GM18858 (cell line): Measurements from ENCODE around the gene INPP1.

ENCODE experiments used
- ATAC-seq: cut with Tn5 transposase; IDR thresholded peaks from one replicate; pipeline ENCODE4 v1.9.1; 2021; ENCODE audit not compliant: unreplicated experiment

INPP1 gene

GRCh38 chr2:190360561-190360960 lies 17.2 kb downstream of the INPP1 start:
- no peak for ATAC-seq

DNA sequence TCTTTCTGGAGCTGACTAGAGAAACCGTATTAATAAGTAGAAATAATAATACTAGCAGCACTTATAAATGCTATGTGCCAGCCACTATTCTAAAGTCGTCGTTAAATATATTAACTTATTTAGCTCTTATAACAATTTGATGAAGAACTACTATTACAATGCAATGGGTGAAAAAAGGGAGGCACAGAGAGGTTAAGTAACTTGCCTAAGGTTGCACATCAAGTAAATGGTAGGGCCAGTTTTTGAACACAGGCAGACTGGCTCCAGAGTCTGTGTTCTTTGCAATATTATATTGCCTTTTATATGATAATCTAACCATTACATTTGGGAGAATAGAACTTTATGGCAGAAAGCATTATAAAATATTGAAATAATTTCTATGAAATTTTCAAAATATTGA lies 17.6 kb downstream of the INPP1 start:
- no peak for ATAC-seq

- no peak for ATAC-seq
Measured at GRCh38 chr2:190361572-190361971, 18.2 kb downstream of the INPP1 start.

GRCh38 chr2:190362894-190363293 lies 19.5 kb downstream of the INPP1 start:
- no peak for ATAC-seq

DNA sequence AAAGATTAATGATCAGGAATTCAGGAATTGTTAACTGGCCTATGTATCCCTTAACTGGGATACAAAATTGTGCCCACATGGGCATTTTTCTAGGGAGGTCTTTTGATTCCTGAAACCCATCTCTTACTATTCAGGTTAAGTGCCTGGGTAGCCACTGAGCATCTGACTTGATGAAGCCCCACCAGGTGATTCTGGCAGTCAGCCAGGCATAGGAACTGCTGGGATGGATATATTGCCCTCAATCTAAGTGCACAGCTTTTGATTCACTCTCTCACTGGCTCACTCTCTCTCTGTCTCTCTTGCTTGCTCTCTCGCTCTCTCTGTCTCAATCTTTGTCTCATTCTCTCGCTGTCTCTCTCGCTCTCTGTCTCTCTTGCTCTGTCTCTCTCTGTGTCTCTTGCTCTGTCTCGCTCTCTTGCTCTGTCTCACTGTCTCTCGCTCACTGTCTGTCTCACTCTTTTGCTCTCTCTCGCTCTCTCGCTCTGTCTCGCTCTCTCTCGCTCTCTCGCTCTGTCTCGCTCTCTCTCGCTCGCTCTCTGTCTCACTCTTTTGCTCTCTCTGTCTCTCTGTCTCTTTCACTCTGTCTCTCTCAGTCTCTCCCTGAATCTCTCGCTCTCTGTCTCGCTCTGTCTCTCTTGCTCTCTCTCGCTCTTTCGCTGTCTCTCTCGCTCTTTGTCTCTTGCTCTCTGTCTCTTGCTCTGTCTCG lies 22.3 kb downstream of the INPP1 start:
- ATAC-seq = no peak

DNA sequence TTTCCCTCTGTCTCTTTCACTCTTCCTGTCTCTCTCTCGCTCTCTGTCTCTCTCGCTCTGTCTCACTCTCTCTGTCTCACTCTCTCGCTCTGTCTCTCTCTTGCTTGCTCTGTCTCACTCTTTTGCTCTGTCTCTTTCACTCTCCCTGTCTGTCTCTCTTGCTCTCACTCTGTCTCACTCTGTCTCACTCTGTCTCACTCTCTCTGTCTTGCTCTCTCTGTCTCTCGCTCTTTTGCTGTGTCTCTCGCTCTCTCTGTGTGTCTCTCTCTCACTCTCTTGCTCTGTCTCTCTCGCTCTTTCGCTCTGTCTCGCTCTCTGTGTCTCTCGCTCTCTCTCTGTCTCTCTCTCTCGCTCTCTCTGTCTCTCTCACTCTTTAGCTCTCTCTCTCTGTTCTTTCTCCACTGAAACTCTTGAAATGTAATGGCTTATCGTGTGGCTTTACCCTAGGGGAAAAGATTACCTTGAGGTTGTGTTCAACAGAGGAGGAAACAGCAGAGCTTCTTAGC lies 22.9 kb downstream of the INPP1 start:
- no peak for ATAC-seq

DNA sequence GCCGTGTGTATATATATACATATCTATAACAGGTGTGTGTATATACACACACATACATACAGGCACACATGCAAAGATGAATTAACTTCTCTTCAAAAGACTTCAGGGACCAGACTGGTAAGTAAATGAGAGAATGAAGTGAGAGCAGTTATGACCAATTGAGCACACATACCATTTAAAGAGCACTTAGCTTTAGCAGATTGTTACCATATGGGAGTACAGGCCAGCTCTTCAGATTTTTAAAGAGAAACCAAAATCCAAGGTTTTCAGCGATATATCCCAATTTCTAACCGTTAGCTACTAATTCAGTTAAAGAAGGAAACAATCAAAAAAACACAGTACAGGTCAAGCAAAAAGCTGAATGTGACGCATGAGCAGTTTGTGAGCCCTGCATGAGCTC lies 23.7 kb downstream of the INPP1 start:
- no peak for ATAC-seq

DNA sequence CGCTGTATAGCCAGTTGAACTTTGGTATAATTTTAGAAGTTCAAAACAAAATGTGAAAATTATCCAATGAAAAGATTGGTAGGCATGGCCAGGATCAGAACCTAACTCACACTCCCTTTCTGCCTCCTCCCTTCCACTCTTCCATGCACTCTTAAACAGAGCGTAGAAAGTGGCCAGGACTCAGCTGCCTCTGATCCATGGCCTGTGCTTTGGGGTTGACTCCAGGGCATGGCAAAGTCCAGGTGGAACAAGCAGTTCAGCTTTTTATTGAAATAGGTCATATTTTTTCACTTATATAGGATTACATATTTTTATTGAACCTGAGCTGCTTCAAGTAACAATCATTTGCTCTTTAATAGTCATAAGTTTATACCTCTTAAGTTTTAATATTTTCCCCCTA lies 26.2 kb downstream of the INPP1 start:
- no peak for ATAC-seq

DNA sequence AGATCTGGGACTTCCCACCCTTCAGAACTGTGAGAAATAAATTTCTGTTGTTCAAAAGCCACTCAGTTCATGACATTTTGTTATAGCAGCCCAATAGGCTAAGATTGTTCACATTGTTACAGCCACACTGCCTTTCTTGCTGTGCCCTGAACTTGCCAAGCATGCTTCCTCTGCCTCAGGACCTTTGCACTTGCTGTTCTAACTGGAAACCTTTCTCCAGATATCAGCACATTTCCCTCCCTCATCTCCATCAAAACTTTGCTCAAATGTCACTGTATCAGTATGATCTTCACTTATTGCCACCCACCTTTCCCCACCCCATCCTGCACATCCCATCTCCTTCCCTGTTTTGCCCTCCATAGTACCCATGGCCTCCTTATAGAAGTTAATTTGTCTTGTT lies 32.7 kb downstream of the INPP1 start:
- no peak for ATAC-seq

DNA sequence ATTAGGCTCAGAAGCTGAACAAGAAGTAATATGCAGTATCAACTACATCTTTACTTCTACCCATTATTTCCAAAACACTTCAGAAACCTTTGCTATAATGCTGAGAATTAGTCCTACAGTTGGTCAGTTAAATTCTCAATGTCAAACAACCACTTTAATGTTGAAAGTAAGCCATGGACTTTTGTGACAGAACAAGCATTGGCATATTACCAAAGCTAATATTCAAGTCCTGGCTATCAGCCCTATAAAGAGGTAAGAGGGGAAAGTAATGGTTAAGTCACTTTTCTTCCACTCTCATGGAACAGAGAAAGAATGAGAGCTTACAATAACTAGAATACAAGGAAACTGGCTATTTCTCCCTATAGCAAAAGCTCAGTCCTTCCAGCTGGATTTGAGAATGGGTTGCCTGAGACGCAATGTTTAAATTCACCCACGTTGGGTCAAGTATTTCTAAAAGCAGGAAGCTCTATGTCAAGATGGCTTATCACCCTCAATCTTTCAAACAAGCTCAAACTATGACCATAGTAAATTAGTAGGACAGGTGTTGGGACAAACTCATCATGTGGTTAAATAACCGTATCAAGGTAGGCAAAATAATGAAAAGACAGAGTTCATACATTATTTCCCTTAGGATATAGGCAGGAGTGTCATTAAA lies 33.3 kb downstream of the INPP1 start:
- ATAC-seq = no peak

DNA sequence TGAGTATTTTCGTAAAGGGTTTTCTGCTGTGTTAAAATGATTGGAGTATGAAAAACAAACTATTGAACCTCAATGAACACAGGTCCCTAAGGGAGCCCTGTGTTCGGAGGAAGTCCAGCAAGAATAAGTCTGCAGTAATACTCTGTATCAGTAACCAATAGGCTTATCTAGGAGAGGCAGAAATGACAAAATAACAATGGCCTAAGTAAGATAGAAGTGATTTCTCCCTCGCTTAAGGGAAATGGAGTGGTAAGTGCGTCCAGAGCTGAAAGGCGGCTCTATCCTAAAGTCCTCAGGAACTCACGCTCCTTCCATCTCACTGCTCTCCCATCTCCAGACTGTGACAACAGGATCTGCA lies 35.5 kb downstream of the INPP1 start:
- ATAC-seq = no peak

DNA sequence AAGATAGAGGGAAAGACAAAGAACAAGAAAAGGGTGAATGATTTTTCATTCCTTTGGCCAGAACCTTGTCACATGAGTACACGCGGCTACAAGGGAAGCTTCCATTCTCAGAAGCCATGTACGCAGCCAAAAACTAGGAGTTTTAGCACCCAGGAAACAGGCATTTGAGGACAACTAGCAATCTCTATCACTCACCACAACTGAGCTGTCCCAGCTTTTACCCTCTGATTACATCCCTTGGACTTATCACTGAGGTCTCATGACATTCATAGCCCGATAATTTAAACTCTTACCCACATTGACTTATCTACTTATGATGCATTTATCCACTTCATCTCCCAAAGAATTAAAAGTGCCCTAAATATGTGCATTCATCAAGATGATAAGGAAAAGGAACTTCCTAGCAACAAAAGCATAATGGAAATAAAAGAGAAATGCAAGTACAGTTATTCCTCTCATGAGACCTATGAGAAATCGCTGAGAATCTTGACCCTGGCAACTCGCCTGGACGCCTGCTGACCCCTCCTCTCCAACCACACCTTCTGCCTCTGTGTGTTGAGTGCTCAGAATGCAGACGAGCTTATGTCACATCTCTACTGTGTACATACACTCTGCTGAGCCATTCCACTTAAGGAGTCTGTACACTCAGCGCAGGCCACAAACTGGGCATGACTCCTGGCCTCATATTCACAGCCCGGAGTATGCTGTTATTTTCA lies 36.0 kb downstream of the INPP1 start:
- ATAC-seq = no peak

GRCh38 chr2:190380962-190381412 lies 37.6 kb downstream of the INPP1 start:
- no peak for ATAC-seq

DNA sequence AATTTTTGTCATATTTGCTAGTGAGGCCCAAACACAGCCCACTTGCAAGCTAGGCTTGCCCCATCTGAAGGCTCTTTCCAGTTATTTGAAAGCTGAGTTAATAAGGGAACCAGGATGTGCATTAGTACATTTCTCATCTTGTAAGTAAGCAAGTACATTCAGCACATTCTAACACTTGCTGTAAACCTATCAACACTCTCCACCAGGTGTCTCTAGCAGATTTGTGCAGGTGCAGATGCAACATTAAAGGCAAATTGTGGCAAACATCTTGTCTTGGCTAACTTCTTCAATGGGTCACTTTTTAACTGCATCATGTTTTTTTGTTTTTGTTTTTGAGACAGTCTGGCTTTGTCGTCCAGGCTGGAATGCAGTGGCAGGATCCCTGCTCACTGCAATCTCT lies 39.5 kb downstream of the INPP1 start:
- ATAC-seq = peak; percentile 81

GRCh38 chr2:190387422-190387821 lies 44.0 kb downstream of the INPP1 start:
- ATAC-seq = no peak

DNA sequence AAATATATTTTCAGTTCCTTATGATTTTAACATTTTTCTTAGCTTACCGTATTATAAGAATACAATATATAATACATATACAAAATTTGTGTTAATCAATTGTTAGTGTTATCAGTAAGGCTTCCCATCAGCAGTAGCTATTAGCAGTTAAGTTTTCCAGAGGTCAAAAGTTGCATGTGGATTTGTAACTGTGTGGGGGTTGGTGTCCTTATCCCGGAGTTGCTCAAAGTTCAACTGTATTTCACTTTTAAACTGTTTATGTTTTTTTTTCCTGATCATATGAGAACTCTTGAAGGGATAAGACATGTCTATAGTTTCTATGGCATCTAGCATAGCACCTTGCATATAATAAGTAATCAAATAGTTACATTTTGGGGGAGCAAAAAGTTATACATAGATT lies 52.9 kb downstream of the INPP1 start:
- no peak for ATAC-seq

DNA sequence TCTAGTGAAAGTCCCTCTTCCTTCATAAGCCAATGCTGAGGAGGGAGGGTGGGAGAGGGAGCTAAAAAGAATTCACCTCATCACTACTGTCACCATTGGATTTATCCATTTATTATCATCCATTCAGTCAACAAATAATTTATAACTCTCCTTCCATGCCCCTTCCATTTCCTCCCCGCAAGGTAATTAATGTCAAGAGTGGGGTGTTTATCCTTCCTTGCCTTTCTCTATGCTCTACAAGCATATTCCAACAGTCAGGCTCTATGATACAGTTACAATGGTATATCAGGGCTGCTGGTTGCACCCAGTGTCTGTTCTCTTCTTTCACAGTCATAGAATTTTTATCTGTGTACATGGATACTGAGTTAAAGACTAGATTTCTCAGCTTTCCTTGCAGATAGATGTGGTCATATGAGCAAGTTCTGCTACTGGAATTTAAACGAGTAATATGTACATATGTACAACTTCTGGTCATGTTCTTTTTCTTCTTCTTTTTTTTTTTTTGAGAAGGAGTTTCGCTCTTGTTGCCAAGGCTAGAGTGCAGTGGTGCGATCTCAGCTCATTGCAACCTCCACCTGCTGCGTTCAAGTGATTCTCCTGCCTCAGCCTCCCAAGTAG lies 59.7 kb downstream of the INPP1 start:
- no peak for ATAC-seq

DNA sequence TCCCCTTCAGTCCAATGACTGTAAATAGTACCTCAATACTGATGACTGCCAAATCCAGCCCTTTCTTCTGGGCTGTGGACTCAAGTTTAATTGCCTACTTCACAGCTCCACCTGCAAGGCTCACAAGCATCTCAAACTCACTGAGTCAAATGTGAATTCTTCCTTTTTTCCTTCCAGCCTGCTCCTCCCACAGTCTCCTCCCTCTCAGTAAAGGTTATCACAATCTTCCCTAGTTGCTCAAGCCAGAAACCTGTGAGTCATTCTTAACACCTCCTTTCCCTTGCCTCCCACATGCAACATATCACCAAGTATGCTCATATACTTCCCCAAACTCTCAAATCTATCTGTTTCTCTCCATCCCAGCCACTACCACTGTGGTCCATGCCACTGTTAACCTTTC lies 61.1 kb downstream of the INPP1 start:
- no peak for ATAC-seq

- ATAC-seq = no peak
Measured at GRCh38 chr2:190405070-190405469, 61.7 kb downstream of the INPP1 start.

GRCh38 chr2:190405995-190406394 lies 62.6 kb downstream of the INPP1 start:
- no peak for ATAC-seq

- ATAC-seq = no peak
Measured at GRCh38 chr2:190406805-190407204, 63.4 kb downstream of the INPP1 start.

GRCh38 chr2:190407246-190407661 lies 63.9 kb downstream of the INPP1 start:
- ATAC-seq = no peak
